Measurements from ENCODE around the gene POMGNT2.
"Not testable (repeated sequence)": the region's sequence is repeated elsewhere in the genome, so short reads cannot be mapped to it uniquely, and the experiment has no call there.

Gene POMGNT2

GRCh38 chr3:43055806-43056770 is 49.8 kb downstream of the POMGNT2 start:
- no peak for DNase-seq
- TF ChIP-seq GATA1 (IDR thresholded peaks at IDR 0.05; ENCODE audit: low read depth, low read length): no peak
- no peak for TF ChIP-seq POLR2A (IDR thresholded peaks at IDR 0.05; ENCODE audit: low read length)

- TF ChIP-seq POLR2A (IDR thresholded peaks at IDR 0.05; ENCODE audit: low read length) (no peak), GATA1 (IDR thresholded peaks at IDR 0.05; ENCODE audit: low read depth, low read length) (no peak)
- no peak for DNase-seq
Measured at GRCh38 chr3:43055393-43055792, 50.5 kb downstream of the POMGNT2 start.

- TF ChIP-seq GATA1 (IDR thresholded peaks at IDR 0.05; ENCODE audit: low read depth, low read length): no peak
- no peak for TF ChIP-seq POLR2A (IDR thresholded peaks at IDR 0.05; ENCODE audit: low read length)
- DNase-seq: no peak
Measured at GRCh38 chr3:43054754-43055153, 51.1 kb downstream of the POMGNT2 start.

GRCh38 chr3:43053291-43053690 is 52.6 kb downstream of the POMGNT2 start:
- no peak for TF ChIP-seq GATA1 (IDR thresholded peaks at IDR 0.05; ENCODE audit: low read depth, low read length)
- TF ChIP-seq POLR2A (IDR thresholded peaks at IDR 0.05; ENCODE audit: low read length): no peak
- no peak for DNase-seq

- no peak for DNase-seq
- TF ChIP-seq POLR2A (IDR thresholded peaks at IDR 0.05; ENCODE audit: low read length) (no peak), GATA1 (IDR thresholded peaks at IDR 0.05; ENCODE audit: low read depth, low read length) (no peak)
Measured at GRCh38 chr3:43048470-43048869, 57.4 kb downstream of the POMGNT2 start.

GRCh38 chr3:43046583-43046982 is 59.3 kb downstream of the POMGNT2 start:
- DNase-seq: no peak

GRCh38 chr3:43045079-43045478 is 60.8 kb downstream of the POMGNT2 start:
- not testable (repeated sequence) for DNase-seq

More at GRCh38 chr3:43046583-43046982, 59.3 kb downstream of the POMGNT2 start:
- TF ChIP-seq POLR2A (IDR thresholded peaks at IDR 0.05; ENCODE audit: low read length) (no peak), GATA1 (IDR thresholded peaks at IDR 0.05; ENCODE audit: low read depth, low read length) (no peak)

- TF ChIP-seq GATA1 (IDR thresholded peaks at IDR 0.05; ENCODE audit: low read depth, low read length): no peak
- TF ChIP-seq POLR2A (IDR thresholded peaks at IDR 0.05; ENCODE audit: low read length): no peak
- no peak for DNase-seq
Measured at GRCh38 chr3:43043793-43044192, 62.1 kb downstream of the POMGNT2 start.

GRCh38 chr3:43043071-43043766 is 62.7 kb downstream of the POMGNT2 start:
- DNase-seq: no peak
- TF ChIP-seq POLR2A (IDR thresholded peaks at IDR 0.05; ENCODE audit: low read length) (no peak), GATA1 (IDR thresholded peaks at IDR 0.05; ENCODE audit: low read depth, low read length) (no peak)

GRCh38 chr3:43041517-43041916 is 64.4 kb downstream of the POMGNT2 start:
- DNase-seq: no peak
- TF ChIP-seq GATA1 (IDR thresholded peaks at IDR 0.05; ENCODE audit: low read depth, low read length): no peak
- TF ChIP-seq POLR2A (IDR thresholded peaks at IDR 0.05; ENCODE audit: low read length): no peak

GRCh38 chr3:43038010-43038409 is 67.9 kb downstream of the POMGNT2 start:
- no peak for TF ChIP-seq GATA1 (IDR thresholded peaks at IDR 0.05; ENCODE audit: low read depth, low read length)
- no peak for TF ChIP-seq POLR2A (IDR thresholded peaks at IDR 0.05; ENCODE audit: low read length)
- no peak for DNase-seq

- no peak for TF ChIP-seq POLR2A (IDR thresholded peaks at IDR 0.05; ENCODE audit: low read length)
- TF ChIP-seq GATA1 (IDR thresholded peaks at IDR 0.05; ENCODE audit: low read depth, low read length): no peak
- DNase-seq: no peak
Measured at GRCh38 chr3:43036621-43037423, 69.1 kb downstream of the POMGNT2 start.

- DNase-seq: no peak
- no peak for TF ChIP-seq POLR2A (IDR thresholded peaks at IDR 0.05; ENCODE audit: low read length)
- no peak for TF ChIP-seq GATA1 (IDR thresholded peaks at IDR 0.05; ENCODE audit: low read depth, low read length)
Measured at GRCh38 chr3:43035801-43036365, 70.0 kb downstream of the POMGNT2 start.

All from erythroblast (primary cell).